B cell (primary cell): Measurements from ENCODE around the gene PDK4. TPM values are rescaled to one million over a fixed set of nuclear protein-coding genes. Genes with fewer than 3 reads are reported as not detected.

Experiments
- ATAC-seq: fragments of 200-7000 bp; cut with Tn5 transposase; one replicate; pipeline ENCODE4 v1.10.0; 2021; ENCODE audit warnings: low read depth, mild to moderate bottlenecking, moderate number of reproducible peaks, moderate library complexity
- CTCF ChIA-PET: fragments of 350-600 bp; sonication (Branson Sonifier 250); formaldehyde crosslinking; loops from one replicate; lab custom pipeline; 2021; ENCODE audit warnings: antibody characterized with exemption, inconsistent platforms; lab: Charles Lee
- POLR2A ChIA-PET: fragments of 350-600 bp; sonication (Branson Sonifier 250); formaldehyde crosslinking; loops from one replicate; lab custom pipeline; 2021; ENCODE audit warnings: antibody characterized with exemption; lab: Charles Lee
- DNase-seq: peaks from one replicate; pipeline ENCODE4 v3.0.0; 2013
- H2AFZ ChIP-seq: 2 replicates; pipeline ENCODE4 v1.6.1; 2012; ENCODE audit warnings: mild to moderate bottlenecking, low read depth, low read length; ENCODE audit not compliant: insufficient read depth, poor library complexity, severe bottlenecking
- H3K27ac ChIP-seq, 2 donors: 1 replicate in 1 of 2; 2 replicates in 1 of 2; pipeline ENCODE4 v1.5.1; 2012 to 2013; ENCODE audit warnings: low read length in 2 of 2, mild to moderate bottlenecking in 2 of 2, moderate library complexity in 1 of 2
- H3K27me3 ChIP-seq, 4 experiments: fragments of 200-600 bp in 1 of 4; sonication (generic) in 1 of 4; replicated peaks in 1 of 4; 1 replicate in 2 of 4; 2 replicates in 2 of 4; pipeline versions ENCODE4 v1.6.1 to v1.7.0; 2013 to 2016; ENCODE audit warnings: low read length in 3 of 4, mild to moderate bottlenecking in 2 of 4, mixed read lengths in 1 of 4, moderate library complexity in 1 of 4; ENCODE audit not compliant: insufficient read depth in 4 of 4, control insufficient read depth in 3 of 4; ENCODE audit errors: control extremely low read depth in 1 of 4
- H3K36me3 ChIP-seq, 2 experiments: replicated peaks in 1 of 2; 1 replicate in 1 of 2; 2 replicates in 1 of 2; pipeline versions ENCODE4 v1.6.1 to v1.7.1; 2013; ENCODE audit warnings: low read length in 1 of 2; ENCODE audit not compliant: insufficient read depth in 2 of 2, control insufficient read depth in 1 of 2; ENCODE audit errors: control extremely low read depth in 1 of 2, extremely low read depth in 1 of 2
- H3K4me1 ChIP-seq, 2 donors: fragments of 200-600 bp in 1 of 2; sonication (generic) in 1 of 2; 1 replicate in 1 of 2; 2 replicates in 1 of 2; pipeline versions ENCODE4 v1.5.1 to v1.6.1; 2013 to 2017; ENCODE audit warnings: low read length in 2 of 2; ENCODE audit not compliant: control insufficient read depth in 2 of 2, insufficient read depth in 2 of 2
- H3K4me2 ChIP-seq: replicated peaks from 2 replicates; pipeline ENCODE3; 2012; ENCODE audit warnings: mild to moderate bottlenecking, low read depth, low read length; ENCODE audit not compliant: poor library complexity, severe bottlenecking
- H3K4me3 ChIP-seq, 5 experiments: fragments of 200-600 bp in 1 of 5; sonication (generic) in 1 of 5; 1 replicate in 3 of 5; 2 replicates in 2 of 5; pipeline versions ENCODE4 v1.5.1 to v1.7.0; 2011 to 2016; ENCODE audit warnings: low read length in 4 of 5, mild to moderate bottlenecking in 4 of 5, low read depth in 2 of 5, control low read depth in 1 of 5, moderate library complexity in 1 of 5; ENCODE audit not compliant: insufficient read depth in 1 of 5; ENCODE audit errors: control extremely low read depth in 1 of 5, extremely low read depth in 1 of 5
- H3K79me2 ChIP-seq: fragments of 200-600 bp; sonication (generic); one replicate; pipeline ENCODE4 v1.6.0; 2016; ENCODE audit warnings: low read length; ENCODE audit not compliant: control insufficient read depth, insufficient read depth
- H3K9ac ChIP-seq: fragments of 200-600 bp; sonication (generic); 2 replicates; pipeline ENCODE4 v1.6.1; 2017; ENCODE audit warnings: mild to moderate bottlenecking, low read length, moderate library complexity
- H3K9me3 ChIP-seq, 3 donors: one replicate each; pipeline versions ENCODE4 v1.6.1 to v1.7.1; 2013; ENCODE audit warnings: low read length in 2 of 3; ENCODE audit not compliant: control insufficient read depth in 2 of 3, insufficient read depth in 1 of 3; ENCODE audit errors: control extremely low read depth in 1 of 3
- H4K20me1 ChIP-seq: 2 replicates; pipeline ENCODE4 v1.6.0; 2012; ENCODE audit warnings: mild to moderate bottlenecking, low read length; ENCODE audit not compliant: insufficient read depth, control insufficient read depth, poor library complexity, severe bottlenecking
- H3K27ac Mint-ChIP-seq: one replicate; pipeline ENCODE4 v1.8.0; 2021; ENCODE audit warnings: mixed read lengths
- H3K27me3 Mint-ChIP-seq: one replicate; pipeline ENCODE4 v1.8.0; 2021; ENCODE audit warnings: mixed read lengths
- H3K4me1 Mint-ChIP-seq: one replicate; pipeline ENCODE4 v1.8.0; 2021; ENCODE audit warnings: mixed read lengths
- H3K4me3 Mint-ChIP-seq: one replicate; pipeline ENCODE4 v1.8.0; 2021; ENCODE audit warnings: mixed read lengths
- H3K9me3 Mint-ChIP-seq: one replicate; pipeline ENCODE4 v1.8.0; 2022; ENCODE audit warnings: mixed read lengths; ENCODE audit not compliant: insufficient read depth
- EZH2 ChIP-seq: IDR thresholded peaks from 2 replicates; pipeline ENCODE4 v1.6.1; 2012; ENCODE audit warnings: borderline replicate concordance, low read depth, mild to moderate bottlenecking, moderate library complexity, low read length; ENCODE audit not compliant: insufficient read depth, poor library complexity, severe bottlenecking
- WGBS: methylation state at CpG from one replicate; pipeline ENCODE4 v1.1.5; 2013; ENCODE audit warnings: missing lambda C conversion rate; ENCODE audit not compliant: insufficient coverage; 5-methylcytosine and 5-hydroxymethylcytosine counted together
- intact Hi-C: fragments of 100-400 bp; cut with micrococcal nuclease; formaldehyde crosslinking; loops from one replicate; pipeline ENCODE4 v1.10.0; 2022
- polyA plus RNA-seq: library from polyadenylated mRNA; depleted of rRNA; stranded (reverse); fragments of >200 nt; gene quantifications from 2 replicates; pipeline ENCODE4 v1.2.3, GENCODE V29; 2012
- total RNA-seq, 2 donors: library from RNA; stranded (reverse); fragments of 120-200 nt in 1 of 2; gene quantifications; 1 replicate in 1 of 2; 2 replicates in 1 of 2; pipeline versions ENCODE4 v1.2.3 to v1.2.4, GENCODE V29; 2013 to 2022
- TF ChIP-seq, protein P1 (sequence below): fragments of 200-600 bp; IDR thresholded peaks from one replicate; pipeline ENCODE4 v1.8.0; 2022; ENCODE audit warnings: antibody characterized with exemption, mild to moderate bottlenecking

Gene PDK4
- total and polyA plus RNA-seq, 2 donors (not counting 1 experiment from before 2014, with no cell fraction given): 0.54 to 6.8 TPM

DNA sequence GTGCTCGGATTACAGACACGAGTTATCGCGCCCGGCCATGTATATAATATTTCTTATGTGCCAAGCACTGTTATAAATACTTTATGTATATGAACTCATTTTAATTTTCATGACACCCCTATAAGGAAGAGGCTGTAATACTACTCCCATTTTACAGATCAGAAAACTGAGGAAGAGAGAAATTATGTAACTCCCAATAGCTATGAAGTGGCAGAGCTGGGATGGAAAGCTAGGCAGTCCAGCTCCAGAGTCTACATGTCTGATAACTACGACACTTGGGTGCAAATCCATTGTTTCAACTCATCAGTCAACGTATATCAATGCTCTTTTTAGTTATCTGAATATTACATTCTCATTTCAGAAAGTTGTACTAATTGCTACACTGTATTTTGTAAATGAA lies 17.0 kb downstream of the PDK4 start:
- no peak overlapping the region for H3K9ac ChIP-seq
- Mint-ChIP-seq H3K4me1 (no peaks in the 10 kb centered on the region), H3K27ac (no peak overlapping the region), H3K27me3 (peaks cover 17% of the 10 kb centered on the region), H3K9me3 (no peaks in the 10 kb centered on the region), H3K4me3 (no peak overlapping the region)
- no peaks in the 10 kb centered on the region for H3K27me3 ChIP-seq
- H3K27ac ChIP-seq: no peak overlapping the region
- TF ChIP-seq, protein P1, sequence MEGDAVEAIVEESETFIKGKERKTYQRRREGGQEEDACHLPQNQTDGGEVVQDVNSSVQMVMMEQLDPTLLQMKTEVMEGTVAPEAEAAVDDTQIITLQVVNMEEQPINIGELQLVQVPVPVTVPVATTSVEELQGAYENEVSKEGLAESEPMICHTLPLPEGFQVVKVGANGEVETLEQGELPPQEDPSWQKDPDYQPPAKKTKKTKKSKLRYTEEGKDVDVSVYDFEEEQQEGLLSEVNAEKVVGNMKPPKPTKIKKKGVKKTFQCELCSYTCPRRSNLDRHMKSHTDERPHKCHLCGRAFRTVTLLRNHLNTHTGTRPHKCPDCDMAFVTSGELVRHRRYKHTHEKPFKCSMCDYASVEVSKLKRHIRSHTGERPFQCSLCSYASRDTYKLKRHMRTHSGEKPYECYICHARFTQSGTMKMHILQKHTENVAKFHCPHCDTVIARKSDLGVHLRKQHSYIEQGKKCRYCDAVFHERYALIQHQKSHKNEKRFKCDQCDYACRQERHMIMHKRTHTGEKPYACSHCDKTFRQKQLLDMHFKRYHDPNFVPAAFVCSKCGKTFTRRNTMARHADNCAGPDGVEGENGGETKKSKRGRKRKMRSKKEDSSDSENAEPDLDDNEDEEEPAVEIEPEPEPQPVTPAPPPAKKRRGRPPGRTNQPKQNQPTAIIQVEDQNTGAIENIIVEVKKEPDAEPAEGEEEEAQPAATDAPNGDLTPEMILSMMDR: no peak
- no peak for TF ChIP-seq EZH2
- no peaks in the 10 kb centered on the region for H3K36me3 ChIP-seq
- H3K9me3 ChIP-seq: no peaks in the 10 kb centered on the region
- ATAC-seq (no peak), DNase-seq (no peak)
- H2AFZ ChIP-seq: no peak overlapping the region
- ChIA-PET CTCF (no interaction called here), POLR2A (no interaction called here)
- H3K4me1 ChIP-seq: no peaks in the 10 kb centered on the region
- no peak overlapping the region for H3K4me3 ChIP-seq
- H4K20me1 ChIP-seq: no peaks in the 10 kb centered on the region
- no CpG with 5 or more reads among the region's 7 CpGs for whole genome bisulfite sequencing
- no peaks in the 10 kb centered on the region for H3K79me2 ChIP-seq
- no peak overlapping the region for H3K4me2 ChIP-seq
- intact Hi-C loops: no loop called here

DNA sequence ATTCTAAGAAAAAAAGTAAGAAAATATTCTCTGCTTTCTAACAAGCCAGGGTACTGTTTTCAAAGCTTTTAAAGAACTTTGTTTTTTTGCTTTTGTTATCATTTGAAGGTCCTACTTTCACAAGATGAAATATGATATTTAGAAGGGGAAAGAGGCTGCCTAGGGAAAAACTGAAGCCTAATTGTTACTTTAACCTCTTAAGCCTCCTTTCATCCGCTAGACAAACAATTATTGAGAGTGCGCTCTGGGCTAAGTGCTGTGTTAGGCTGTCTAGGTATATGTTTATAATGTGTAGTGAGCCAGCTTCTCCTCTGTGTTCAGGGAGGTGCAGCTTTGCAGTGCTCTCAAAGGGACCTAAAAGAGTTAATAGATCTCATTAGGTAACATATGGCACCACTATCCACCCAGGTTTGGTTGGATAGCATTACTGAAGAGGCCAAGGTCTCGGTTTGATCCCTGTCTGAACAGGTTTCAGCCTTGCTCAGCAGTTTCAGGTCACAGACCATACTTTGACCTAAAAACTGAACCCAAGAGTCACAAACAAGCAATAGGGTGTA lies 17.9 kb downstream of the PDK4 start:
- H2AFZ ChIP-seq: no peak overlapping the region
- H3K27me3 Mint-ChIP-seq: peaks cover 18% of the 10 kb centered on the region
- H3K27ac Mint-ChIP-seq: no peak overlapping the region
- no peaks in the 10 kb centered on the region for H3K79me2 ChIP-seq
- H3K27ac ChIP-seq: no peak overlapping the region
- POLR2A ChIA-PET: no interaction called here
- 100% methylated on average over 1 of the region's 3 CpGs for WGBS
- intact Hi-C loops: no loop called here
- CTCF ChIA-PET: no interaction called here
- no peaks in the 10 kb centered on the region for H3K4me1 ChIP-seq
- no peak overlapping the region for H3K4me3 Mint-ChIP-seq
- TF ChIP-seq EZH2: no peak
- TF ChIP-seq, protein P1: no peak
- H3K4me1 Mint-ChIP-seq: no peaks in the 10 kb centered on the region
- no peaks in the 10 kb centered on the region for H3K9me3 Mint-ChIP-seq
- ATAC-seq (no peak), DNase-seq (no peak)
- no peak overlapping the region for H3K9ac ChIP-seq
- H3K9me3 ChIP-seq: no peaks in the 10 kb centered on the region
- peaks cover 0 to 3% (median 0%) of the 10 kb centered on the region in 4 experiments for H3K27me3 ChIP-seq
- H3K36me3 ChIP-seq: no peaks in the 10 kb centered on the region
- H3K4me3 ChIP-seq: no peak overlapping the region
- no peaks in the 10 kb centered on the region for H4K20me1 ChIP-seq
- no peak overlapping the region for H3K4me2 ChIP-seq
